Coronary artery (tissue), 2 donors: ENCODE measurements around the gene DPH6.
"Not testable (repeated sequence)": the region's sequence is repeated elsewhere in the genome, so short reads cannot be mapped to it uniquely, and the experiment has no call there.

ENCODE experiments used
- DNase-seq: peaks from one replicate; pipeline ENCODE4 v3.0.0-alpha.2; 2017; ENCODE audit warnings: low spot score
- H3K27ac ChIP-seq, 2 donors: fragments of 200-600 bp; sonication (generic); one replicate each; pipeline ENCODE4 v1.5.1; 2016 to 2019
- H3K4me3 ChIP-seq: fragments of 200-600 bp; sonication (generic); 2 replicates; pipeline ENCODE4 v1.5.1; 2016; ENCODE audit warnings: mild to moderate bottlenecking, moderate library complexity
- CTCF ChIP-seq: fragments of 200-600 bp; sonication (generic); IDR thresholded peaks from one replicate; pipeline ENCODE4 v1.5.1; 2019; ENCODE audit warnings: antibody characterized with exemption

The DPH6 gene, protein sequence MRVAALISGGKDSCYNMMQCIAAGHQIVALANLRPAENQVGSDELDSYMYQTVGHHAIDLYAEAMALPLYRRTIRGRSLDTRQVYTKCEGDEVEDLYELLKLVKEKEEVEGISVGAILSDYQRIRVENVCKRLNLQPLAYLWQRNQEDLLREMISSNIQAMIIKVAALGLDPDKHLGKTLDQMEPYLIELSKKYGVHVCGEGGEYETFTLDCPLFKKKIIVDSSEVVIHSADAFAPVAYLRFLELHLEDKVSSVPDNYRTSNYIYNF

GRCh38 chr15:35545824-35546510 lies at the start of gene DPH6:
Gene DPH6 (minus strand): TSS chr15:35546165. CDS start chr15:35546141, 24 bp downstream.
- DNase-seq: peak; percentile 87
- peak within 1 kb of the TSS; percentile 93 to 95 for H3K27ac ChIP-seq
- TF ChIP-seq CTCF: no peak
- H3K4me3 ChIP-seq: peak within 1 kb of the TSS; percentile 85

DNA sequence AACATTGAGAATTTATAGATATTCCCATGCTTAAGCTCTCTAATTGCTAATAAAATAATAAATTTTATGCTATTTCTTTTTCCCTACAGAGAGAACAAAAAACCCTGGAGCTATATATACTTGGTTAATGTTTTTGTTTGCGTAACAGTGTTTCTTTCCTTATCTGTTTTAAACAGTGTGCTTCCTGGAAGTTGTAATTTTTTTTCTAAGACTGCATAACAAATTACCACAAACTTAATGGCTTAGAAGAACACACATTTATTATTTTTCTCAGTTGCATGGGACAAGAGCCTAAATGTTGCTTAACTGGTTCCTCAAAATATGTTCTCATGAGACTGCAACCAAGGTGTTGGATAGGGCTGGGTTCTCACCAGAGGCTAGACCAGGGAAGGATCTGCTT lies 49.7 kb upstream of the DPH6 start:
- no peak for TF ChIP-seq CTCF
- no peak overlapping the region for H3K27ac ChIP-seq
- H3K4me3 ChIP-seq: no peak overlapping the region
- DNase-seq: no peak

DNA sequence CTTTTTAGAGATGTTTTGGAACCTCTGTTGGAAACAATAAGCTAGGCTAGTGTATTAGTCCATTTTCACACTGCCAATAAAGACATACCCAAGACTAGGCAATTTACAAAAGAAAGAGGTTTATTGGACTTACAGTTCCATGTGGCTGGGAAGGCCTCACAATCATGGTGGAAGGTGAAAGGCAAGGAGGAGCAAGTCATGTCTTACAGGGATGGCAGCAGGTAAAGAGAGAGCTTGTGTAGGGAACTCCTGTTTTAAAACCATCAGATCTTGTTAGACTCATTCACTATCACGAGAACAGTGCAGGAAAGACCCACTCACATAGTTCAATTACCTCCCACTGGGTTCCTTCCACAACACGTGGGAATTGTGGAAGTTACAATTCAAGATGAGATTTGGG lies 46.0 kb upstream of the DPH6 start:
- H3K4me3 ChIP-seq, DNase-seq, H3K27ac ChIP-seq: not testable (repeated sequence)

DNA sequence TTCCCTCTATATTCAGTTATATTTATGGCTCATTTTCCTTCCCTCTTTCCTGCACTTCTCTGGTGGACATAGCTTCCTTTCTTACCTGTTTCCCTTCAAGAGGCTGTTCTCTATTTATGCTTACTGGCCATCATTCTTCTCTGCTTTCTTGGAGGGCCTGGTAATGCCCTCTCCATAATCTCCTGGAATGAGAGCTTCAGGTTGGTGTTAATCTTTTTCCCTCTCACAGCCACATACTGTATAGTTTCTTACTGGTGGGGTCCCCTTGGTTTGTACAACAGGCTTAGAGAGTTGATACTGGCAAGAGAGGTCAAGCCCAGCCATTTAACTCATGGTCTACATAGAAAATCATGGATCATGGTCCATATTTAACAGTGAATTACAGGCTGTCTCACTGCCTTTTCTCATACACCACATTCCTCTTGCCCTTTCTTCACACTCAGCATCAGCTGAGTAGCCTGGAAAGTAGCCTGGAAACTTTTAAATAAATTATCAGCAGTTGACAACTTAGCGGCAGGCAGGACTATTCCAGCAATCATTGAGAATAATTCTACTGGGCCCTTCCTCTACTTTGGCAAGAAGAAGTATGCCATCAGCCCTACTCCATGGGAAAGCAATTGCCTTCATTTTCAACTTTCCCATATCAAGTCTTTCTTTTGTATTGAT lies 38.0 kb upstream of the DPH6 start:
- no peak for TF ChIP-seq CTCF
- no peak for DNase-seq
- Histone ChIP-seq H3K4me3 (no peak overlapping the region), H3K27ac (peak overlapping the region in 1 of 2 donors; percentile 38)

DNA sequence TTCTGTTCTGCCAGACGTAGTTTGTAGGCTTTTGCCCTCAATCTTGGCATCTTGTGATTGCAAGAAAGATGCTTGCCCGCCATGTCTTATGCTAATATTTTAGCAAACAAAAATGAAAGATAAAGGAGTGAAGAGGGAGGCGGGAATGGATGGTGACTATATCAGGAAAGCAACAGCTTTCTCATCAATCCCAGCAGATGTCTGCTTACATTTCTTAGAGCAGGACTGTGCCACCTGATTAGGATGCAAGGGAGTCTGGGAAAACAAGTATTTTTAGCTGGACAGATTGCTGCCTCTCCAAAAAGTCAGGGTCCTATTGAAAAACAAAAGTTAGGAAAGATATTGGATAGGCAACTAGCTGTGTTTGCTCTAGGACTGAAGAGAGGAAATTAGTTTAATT lies 34.6 kb upstream of the DPH6 start:
- H3K27ac ChIP-seq: no peak overlapping the region
- H3K4me3 ChIP-seq: no peak overlapping the region
- TF ChIP-seq CTCF: no peak
- no peak for DNase-seq

DNA sequence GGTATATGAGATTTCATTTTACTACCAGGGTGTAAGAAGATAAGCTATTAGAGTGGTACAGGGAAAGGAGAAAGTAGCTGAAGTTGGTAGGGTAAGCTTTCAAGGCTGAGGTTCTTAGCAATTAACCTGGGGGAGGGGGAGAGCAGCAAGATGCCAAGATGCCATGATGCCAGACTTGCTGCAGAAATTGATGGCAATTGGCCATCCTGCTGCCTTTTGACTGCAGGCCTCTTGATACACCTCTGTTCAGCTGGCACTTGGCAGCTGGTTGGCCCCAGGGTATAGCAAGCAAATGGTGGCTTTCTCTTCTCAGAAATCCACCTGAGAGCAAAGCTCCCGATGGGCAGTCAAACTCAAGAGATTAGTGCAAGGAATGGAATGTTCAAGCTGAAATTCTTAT lies 21.4 kb upstream of the DPH6 start:
- DNase-seq: no peak
- no peak overlapping the region for H3K27ac ChIP-seq
- TF ChIP-seq CTCF: no peak
- H3K4me3 ChIP-seq: no peak overlapping the region

DNA sequence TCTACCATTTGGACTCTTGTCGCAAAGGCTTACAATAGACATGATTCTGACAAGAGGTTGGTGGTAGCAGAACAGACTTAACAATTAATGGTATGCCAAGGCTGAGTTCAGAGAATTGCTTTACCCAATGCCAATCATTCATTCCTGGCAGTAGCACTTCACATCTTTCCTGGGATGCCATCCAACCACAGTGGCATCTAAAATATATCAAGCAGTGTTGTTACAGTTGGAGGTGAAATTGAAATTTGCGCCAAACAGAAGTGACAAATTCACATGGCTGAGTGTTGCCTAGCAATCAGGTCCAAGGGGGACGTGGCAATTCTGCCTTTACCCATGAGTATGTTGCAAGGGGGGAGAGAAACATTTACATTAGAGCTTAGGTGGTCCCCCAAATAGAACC lies 21.0 kb upstream of the DPH6 start:
- H3K4me3 ChIP-seq: no peak overlapping the region
- no peak for TF ChIP-seq CTCF
- DNase-seq: no peak
- no peak overlapping the region for H3K27ac ChIP-seq
